G401 (cell line): Measurements from ENCODE around the gene SLC22A31. TPM values are rescaled to one million over a fixed set of nuclear protein-coding genes. Genes with fewer than 3 reads are reported as not detected.

Source experiments
- DNase-seq: peaks from one replicate; pipeline ENCODE4 v3.0.0-alpha.2; 2015; ENCODE audit warnings: low spot score
- in situ Hi-C: cut with HindIII; loops from 2 replicates; pipeline ENCODE4 v1.10.0; 2016; ENCODE audit warnings: low sequenced_read_pairs, mixed read lengths
- total RNA-seq: library from RNA; depleted of rRNA; stranded (reverse); fragments of >200 nt; shearing (Covaris generic); gene quantifications from 2 replicates; pipeline ENCODE4 v1.2.3, GENCODE V29; 2014

The SLC22A31 gene
- total RNA-seq, 1 experiment from 2014 or later = 1.5 TPM

- DNase-seq = no peak
- in situ Hi-C loops = no loop called here
Measured at GRCh38 chr16:89184933-89185794, 15.2 kb downstream of the SLC22A31 start.

GRCh38 chr16:89184677-89184932 lies 15.7 kb downstream of the SLC22A31 start:
- DNase-seq = no peak
- in situ Hi-C loops = no loop called here

GRCh38 chr16:89183975-89184676 lies 16.2 kb downstream of the SLC22A31 start:
- in situ Hi-C loops = no loop called here
- DNase-seq = no peak

- in situ Hi-C loops = no loop called here
- no peak for DNase-seq
Measured at GRCh38 chr16:89183463-89183862, 16.9 kb downstream of the SLC22A31 start.

GRCh38 chr16:89179656-89180315 lies 20.6 kb downstream of the SLC22A31 start:
- in situ Hi-C loops = no loop called here
- no peak for DNase-seq

- in situ Hi-C loops = no loop called here
- DNase-seq = no peak
Measured at GRCh38 chr16:89179148-89179484, 21.2 kb downstream of the SLC22A31 start.

- no peak for DNase-seq
- in situ Hi-C loops = no loop called here
Measured at GRCh38 chr16:89178453-89179147, 21.7 kb downstream of the SLC22A31 start.

- in situ Hi-C loops = no loop called here
- no peak for DNase-seq
Measured at GRCh38 chr16:89177501-89177900, 22.8 kb downstream of the SLC22A31 start.

GRCh38 chr16:89176717-89177116 lies 23.6 kb downstream of the SLC22A31 start:
- in situ Hi-C loops = no loop called here
- DNase-seq = no peak

- no peak for DNase-seq
- in situ Hi-C loops = no loop called here
Measured at GRCh38 chr16:89176147-89176690, 24.1 kb downstream of the SLC22A31 start.

GRCh38 chr16:89175280-89176146 lies 24.8 kb downstream of the SLC22A31 start:
- DNase-seq = peak; percentile 95
- in situ Hi-C loops = no loop called here

GRCh38 chr16:89174877-89175276 lies 25.5 kb downstream of the SLC22A31 start:
- in situ Hi-C loops = no loop called here
- DNase-seq = no peak

- DNase-seq = peak; percentile 28
- in situ Hi-C loops = no loop called here
Measured at GRCh38 chr16:89174055-89174827, 26.1 kb downstream of the SLC22A31 start.

GRCh38 chr16:89173174-89173921 lies 27.0 kb downstream of the SLC22A31 start:
- in situ Hi-C loops = no loop called here
- DNase-seq = peak; percentile 28

- DNase-seq = peak; percentile 41
- in situ Hi-C loops = no loop called here
Measured at GRCh38 chr16:89172528-89173173, 27.7 kb downstream of the SLC22A31 start.

GRCh38 chr16:89172171-89172527 lies 28.2 kb downstream of the SLC22A31 start:
- in situ Hi-C loops = no loop called here

More at GRCh38 chr16:89172171-89172527, 28.2 kb downstream of the SLC22A31 start:
- peak; percentile 26 for DNase-seq
